Lower leg skin (tissue), 3 donors: Measurements from ENCODE around the gene SLC12A4.

Experiments used
- CTCF ChIP-seq, 3 donors: fragments of 450-650 bp; IDR thresholded peaks; one replicate each; pipeline ENCODE4 v1.5.1; 2016; ENCODE audit warnings: antibody characterized with exemption in 3 of 3, mild to moderate bottlenecking in 3 of 3, moderate library complexity in 2 of 3
- POLR2A ChIP-seq, 2 donors: fragments of 450-650 bp; IDR thresholded peaks; one replicate each; pipeline ENCODE4 v1.6.1; 2016 to 2017; ENCODE audit warnings: antibody characterized with exemption in 2 of 2, mild to moderate bottlenecking in 1 of 2, moderate library complexity in 1 of 2

- no peak for TF ChIP-seq POLR2A (IDR thresholded peaks at IDR 0.05)
- no peak for TF ChIP-seq CTCF (IDR thresholded peaks at IDR 0.05)
Measured at GRCh38 chr16:67975321-67976105, 7.1 kb upstream of the SLC12A4 start.
